NCI-H1694 treated with DMSO at 0.1 percent for 48 hours (cell line): ENCODE measurements around the gene GAS1.

Experiments
- DNase-seq: peaks from one replicate; lab custom pipeline; 2025; lab: John Stamatoyannopoulos, UW

The GAS1 gene

GRCh38 chr9:86947146-86948073 is at the start of gene GAS1:
Gene GAS1 (minus strand): TSS chr9:86947506. CDS start chr9:86946779, 727 bp downstream.
- DNase-seq, result peak; percentile 26

- no peak for DNase-seq
Measured at GRCh38 chr9:86994231-86994630, 46.9 kb upstream of the GAS1 start.

GRCh38 chr9:86993830-86994229 is 46.5 kb upstream of the GAS1 start:
- DNase-seq, result no peak

- no peak for DNase-seq
Measured at GRCh38 chr9:86991077-86991476, 43.8 kb upstream of the GAS1 start.

GRCh38 chr9:86990290-86990689 is 43.0 kb upstream of the GAS1 start:
- no peak for DNase-seq

GRCh38 chr9:86987900-86988299 is 40.6 kb upstream of the GAS1 start:
- DNase-seq, result no peak

- no peak for DNase-seq
Measured at GRCh38 chr9:86985132-86985647, 37.9 kb upstream of the GAS1 start.

- DNase-seq, result no peak
Measured at GRCh38 chr9:86983620-86984259, 36.4 kb upstream of the GAS1 start.

GRCh38 chr9:86983249-86983619 is 35.9 kb upstream of the GAS1 start:
- no peak for DNase-seq

- no peak for DNase-seq
Measured at GRCh38 chr9:86980802-86981201, 33.5 kb upstream of the GAS1 start.

- DNase-seq, result no peak
Measured at GRCh38 chr9:86979657-86980056, 32.4 kb upstream of the GAS1 start.

- no peak for DNase-seq
Measured at GRCh38 chr9:86978922-86979474, 31.7 kb upstream of the GAS1 start.

GRCh38 chr9:86978413-86978812 is 31.1 kb upstream of the GAS1 start:
- no peak for DNase-seq

- no peak for DNase-seq
Measured at GRCh38 chr9:86977205-86977835, 30.0 kb upstream of the GAS1 start.

GRCh38 chr9:86975606-86976005 is 28.3 kb upstream of the GAS1 start:
- no peak for DNase-seq

GRCh38 chr9:86975036-86975435 is 27.7 kb upstream of the GAS1 start:
- DNase-seq, result no peak

- DNase-seq, result no peak
Measured at GRCh38 chr9:86974421-86974820, 27.1 kb upstream of the GAS1 start.

GRCh38 chr9:86971742-86972141 is 24.4 kb upstream of the GAS1 start:
- no peak for DNase-seq

GRCh38 chr9:86968258-86968920 is 21.1 kb upstream of the GAS1 start:
- DNase-seq, result no peak

GRCh38 chr9:86966852-86967511 is 19.7 kb upstream of the GAS1 start:
- DNase-seq, result no peak
